Activated CD8-positive, alpha-beta T cell treated with anti-CD3 and anti-CD28 coated beads for 36 hours (primary cell): ENCODE results near the gene LRRTM4. TPM values are rescaled to one million over a fixed set of nuclear protein-coding genes. Genes with fewer than 3 reads are reported as not detected.

Source experiments
- ATAC-seq: fragments of 200-7000 bp; cut with Tn5 transposase; one replicate; pipeline ENCODE4 v1.10.0; 2021; ENCODE audit warnings: mild to moderate bottlenecking, moderate library complexity
- CTCF ChIA-PET: fragments of 350-600 bp; sonication (Branson Sonifier 250); formaldehyde crosslinking; loops from one replicate; lab custom pipeline; 2021; ENCODE audit warnings: antibody characterized with exemption; lab: Charles Lee
- POLR2A ChIA-PET: fragments of 350-600 bp; sonication (Branson Sonifier 250); formaldehyde crosslinking; loops from one replicate; lab custom pipeline; 2021; ENCODE audit warnings: antibody characterized with exemption; lab: Charles Lee
- DNase-seq: peaks from one replicate; pipeline ENCODE4 v3.0.0-alpha.2; 2020
- H3K27ac Mint-ChIP-seq: one replicate; pipeline ENCODE4 v1.8.0; 2021; ENCODE audit warnings: mild to moderate bottlenecking, mixed read lengths
- H3K27me3 Mint-ChIP-seq: one replicate; pipeline ENCODE4 v1.8.0; 2021; ENCODE audit warnings: mixed read lengths
- H3K36me3 Mint-ChIP-seq: one replicate; pipeline ENCODE4 v1.8.0; 2021; ENCODE audit warnings: low read depth, mixed read lengths
- H3K4me1 Mint-ChIP-seq: one replicate; pipeline ENCODE4 v1.8.0; 2021; ENCODE audit warnings: low read depth, mixed read lengths
- H3K4me3 Mint-ChIP-seq: one replicate; pipeline ENCODE4 v1.8.0; 2021; ENCODE audit warnings: mild to moderate bottlenecking, moderate library complexity, mixed read lengths
- H3K9me3 Mint-ChIP-seq: one replicate; pipeline ENCODE4 v1.8.0; 2021; ENCODE audit warnings: mixed read lengths
- CTCF ChIP-seq: fragments of 200-600 bp; IDR thresholded peaks from one replicate; pipeline ENCODE4 v1.8.0; 2022; ENCODE audit warnings: antibody characterized with exemption, mild to moderate bottlenecking
- intact Hi-C: fragments of 100-400 bp; cut with micrococcal nuclease; formaldehyde crosslinking; loops from one replicate; pipeline ENCODE4 v1.10.0; 2022
- total RNA-seq, 2 experiments: library from RNA; stranded (reverse); gene quantifications; one replicate each; pipeline ENCODE4 v1.2.3, GENCODE V29; 2021

LRRTM4 gene
- total RNA-seq, 2 experiments from 2014 or later, result not detected

GRCh38 chr2:77207331-77207730 lies 314.8 kb downstream of the LRRTM4 start:
- Mint-ChIP-seq H3K4me3 (no peak overlapping the region), H3K27me3 (no peaks in the 10 kb centered on the region), H3K9me3 (peaks cover 6% of the 10 kb centered on the region), H3K4me1 (no peaks in the 10 kb centered on the region), H3K36me3 (no peaks in the 10 kb centered on the region), H3K27ac (no peak overlapping the region)
- no peak for ATAC-seq
- no peak for TF ChIP-seq CTCF
- no peak for DNase-seq
- CTCF ChIA-PET, result no interaction called here
- POLR2A ChIA-PET, result no interaction called here
- intact Hi-C loops, result no loop called here

GRCh38 chr2:77201755-77202154 lies 320.4 kb downstream of the LRRTM4 start:
- H3K4me3 Mint-ChIP-seq, result no peak overlapping the region
- no peaks in the 10 kb centered on the region for H3K27me3 Mint-ChIP-seq
- no peak overlapping the region for H3K27ac Mint-ChIP-seq
- DNase-seq (no peak), ATAC-seq (no peak)
- no peaks in the 10 kb centered on the region for H3K4me1 Mint-ChIP-seq
- ChIA-PET POLR2A (no interaction called here), CTCF (no interaction called here)
- H3K36me3 Mint-ChIP-seq, result no peaks in the 10 kb centered on the region
- intact Hi-C loops, result no loop called here
- no peak for TF ChIP-seq CTCF
- H3K9me3 Mint-ChIP-seq, result peaks cover 5% of the 10 kb centered on the region

- POLR2A ChIA-PET, result no interaction called here
- Mint-ChIP-seq H3K36me3 (no peaks in the 10 kb centered on the region), H3K27ac (no peak overlapping the region), H3K4me3 (no peak overlapping the region), H3K27me3 (no peaks in the 10 kb centered on the region), H3K4me1 (no peaks in the 10 kb centered on the region), H3K9me3 (peaks cover 1% of the 10 kb centered on the region)
- DNase-seq (no peak), ATAC-seq (no peak)
- CTCF ChIA-PET, result no interaction called here
- intact Hi-C loops, result no loop called here
- no peak for TF ChIP-seq CTCF
Observed at GRCh38 chr2:77199411-77199810, 322.8 kb downstream of the LRRTM4 start.

- ATAC-seq, result no peak
- H3K27me3 Mint-ChIP-seq, result no peaks in the 10 kb centered on the region
- TF ChIP-seq CTCF, result no peak
- intact Hi-C loops, result no loop called here
- ChIA-PET CTCF (no interaction called here), POLR2A (no interaction called here)
- no peak overlapping the region for H3K27ac Mint-ChIP-seq
- H3K4me1 Mint-ChIP-seq, result no peaks in the 10 kb centered on the region
- no peak for DNase-seq
- no peaks in the 10 kb centered on the region for H3K36me3 Mint-ChIP-seq
- no peak overlapping the region for H3K4me3 Mint-ChIP-seq
- H3K9me3 Mint-ChIP-seq, result peaks cover 4% of the 10 kb centered on the region
Observed at GRCh38 chr2:77193858-77194448, 328.2 kb downstream of the LRRTM4 start.

GRCh38 chr2:77192811-77193289 lies 329.3 kb downstream of the LRRTM4 start:
- no peak for DNase-seq
- no peak for TF ChIP-seq CTCF
- no peak for ATAC-seq

More at GRCh38 chr2:77192811-77193289, 329.3 kb downstream of the LRRTM4 start:
- Mint-ChIP-seq H3K9me3 (peaks cover 6% of the 10 kb centered on the region), H3K36me3 (no peaks in the 10 kb centered on the region), H3K4me1 (no peaks in the 10 kb centered on the region), H3K4me3 (no peak overlapping the region), H3K27ac (no peak overlapping the region), H3K27me3 (no peaks in the 10 kb centered on the region)
- intact Hi-C loops, result no loop called here
- CTCF ChIA-PET, result no interaction called here
- POLR2A ChIA-PET, result no interaction called here
